GM12875 (cell line): Measurements from ENCODE around the gene CCDC27.

Source experiments
- H3K4me3 ChIP-seq: one replicate; pipeline ENCODE4 v1.5.1; 2011; ENCODE audit warnings: low read depth, low read length, control low read depth
- CTCF ChIP-seq: IDR thresholded peaks from 2 replicates; pipeline ENCODE4 v1.5.1; 2011; ENCODE audit warnings: low read depth, mild to moderate bottlenecking, control low read depth, inconsistent platforms, low read length, moderate library complexity, borderline replicate concordance; ENCODE audit not compliant: insufficient read depth

CCDC27 gene

GRCh38 chr1:3821004-3821403 is 68.8 kb downstream of the CCDC27 start:
- no peak for TF ChIP-seq CTCF
- no peak overlapping the region for H3K4me3 ChIP-seq
